22Rv1 (cell line): ENCODE data around the gene SNAI1.
"Not testable (repeated sequence)": the region's sequence is repeated elsewhere in the genome, so short reads cannot be mapped to it uniquely, and the experiment has no call there.

ENCODE experiments used
- H3K27ac ChIP-seq: fragments of 450-650 bp; 2 replicates; pipeline ENCODE4 v1.5.1; 2017
- CTCF ChIP-seq: fragments of 450-650 bp; IDR thresholded peaks from 2 replicates; pipeline ENCODE4 v1.5.1; 2017; ENCODE audit warnings: mild to moderate bottlenecking
- ZFX ChIP-seq: fragments of 450-650 bp; IDR thresholded peaks from 2 replicates; pipeline ENCODE4 v1.6.1; 2017; ENCODE audit warnings: antibody characterized with exemption, borderline replicate concordance

SNAI1 gene

GRCh38 chr20:49955167-49955566, 27.6 kb upstream of the SNAI1 start:
- TF ChIP-seq CTCF = no peak
- no peak for TF ChIP-seq ZFX
- no peak overlapping the region for H3K27ac ChIP-seq

- not testable (repeated sequence) for H3K27ac ChIP-seq
Measured at GRCh38 chr20:49955830-49956396, 26.9 kb upstream of the SNAI1 start.

GRCh38 chr20:49956689-49957088, 26.1 kb upstream of the SNAI1 start:
- TF ChIP-seq ZFX (no peak), CTCF (no peak)
- H3K27ac ChIP-seq = no peak overlapping the region

DNA sequence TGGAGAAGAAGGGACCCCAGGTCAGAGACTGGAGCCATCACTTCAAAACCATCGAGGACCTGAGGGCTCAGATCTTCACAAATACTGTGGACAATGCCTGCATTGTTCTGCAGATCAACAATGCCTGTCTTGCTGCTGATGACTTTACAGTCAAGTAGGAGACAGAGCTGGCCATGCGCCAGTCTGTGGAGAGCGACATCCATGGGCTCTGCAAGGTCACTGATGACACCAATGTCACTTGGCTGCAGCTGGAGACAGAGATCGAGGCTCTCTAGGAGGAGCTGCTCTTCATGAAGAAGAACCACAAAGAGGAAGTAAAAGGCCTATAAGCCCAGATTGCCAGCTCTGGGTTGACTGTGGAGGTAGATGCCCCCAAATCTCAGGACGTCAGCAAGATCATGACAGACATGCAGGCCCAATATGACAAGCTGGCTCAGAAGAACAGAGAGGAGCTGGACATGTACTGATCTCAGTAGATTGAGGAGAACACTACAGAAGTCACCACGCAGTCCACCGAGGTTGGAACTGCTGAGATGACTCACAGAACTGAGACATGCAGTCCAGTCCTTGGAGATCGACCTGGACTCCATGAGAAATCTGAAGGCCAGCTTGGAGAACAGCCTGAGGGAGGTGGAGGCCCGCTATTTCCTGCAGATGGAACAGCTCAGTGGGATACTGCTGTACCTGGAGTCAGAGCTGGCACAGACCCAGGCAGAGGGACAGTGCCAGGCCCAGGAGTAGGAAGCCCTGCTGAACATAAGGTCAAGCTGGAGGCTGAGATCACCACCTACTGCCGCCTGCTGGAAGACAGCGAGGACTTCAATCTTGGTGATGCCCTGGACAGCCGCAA, 25.5 kb upstream of the SNAI1 start:
- H3K27ac ChIP-seq = not testable (repeated sequence)

DNA sequence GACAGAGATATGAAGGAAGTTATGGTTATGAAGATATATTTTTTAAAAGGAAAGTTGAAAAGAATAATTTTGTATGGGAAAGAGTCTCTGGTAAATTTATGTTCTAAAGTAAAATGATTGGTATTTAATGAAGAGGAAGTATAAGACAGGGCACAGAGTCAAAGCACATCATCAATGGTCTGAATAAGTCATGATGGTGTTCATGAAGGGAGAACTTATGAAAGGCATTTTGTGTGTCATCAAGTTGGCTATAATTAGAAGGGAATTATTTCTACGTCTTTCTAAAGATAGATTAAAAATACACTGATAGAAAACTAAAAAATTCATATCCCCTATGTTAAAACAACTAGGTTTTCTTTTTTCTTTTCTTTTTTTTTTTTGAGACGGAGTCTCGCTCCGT, 21.4 kb upstream of the SNAI1 start:
- TF ChIP-seq ZFX (no peak), CTCF (no peak)
- H3K27ac ChIP-seq = no peak overlapping the region

- H3K27ac ChIP-seq = no peak overlapping the region
- peak; percentile 86 for TF ChIP-seq CTCF
- no peak for TF ChIP-seq ZFX
Measured at GRCh38 chr20:49964964-49965780, 17.6 kb upstream of the SNAI1 start.

DNA sequence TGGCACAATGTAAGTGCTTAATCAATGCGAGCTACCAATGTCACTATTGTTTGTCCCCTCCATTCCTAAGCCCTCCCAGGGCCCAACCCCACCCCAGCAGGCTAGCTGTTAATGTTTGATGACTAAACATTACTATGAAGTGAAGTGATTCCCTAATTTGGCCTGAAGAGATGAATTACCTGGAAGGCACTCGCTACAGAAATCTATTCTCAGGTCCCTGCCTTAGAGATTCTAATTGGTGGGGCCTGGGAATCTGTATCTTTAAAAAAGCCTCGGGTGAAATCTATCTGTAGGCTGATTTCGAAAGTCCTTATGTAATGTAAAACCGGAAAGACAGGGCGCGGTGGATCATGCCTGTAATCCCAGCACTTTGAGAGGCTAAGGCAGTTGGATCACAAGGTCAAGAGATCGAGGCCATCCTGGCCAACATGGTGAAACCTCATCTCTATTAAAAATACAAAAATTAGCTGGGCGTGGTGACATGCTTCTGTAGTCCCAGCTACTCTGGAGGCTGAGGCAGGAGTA, 16.9 kb upstream of the SNAI1 start:
- TF ChIP-seq CTCF = no peak
- TF ChIP-seq ZFX = no peak
- H3K27ac ChIP-seq = no peak overlapping the region

GRCh38 chr20:49966861-49967260, 15.9 kb upstream of the SNAI1 start:
- no peak for TF ChIP-seq CTCF
- TF ChIP-seq ZFX = no peak
- H3K27ac ChIP-seq = no peak overlapping the region
